GM21576 (cell line): ENCODE results near the gene AMPH.

Experiments used
- ATAC-seq: cut with Tn5 transposase; IDR thresholded peaks from one replicate; pipeline ENCODE4 v1.9.1; 2021; ENCODE audit warnings: mild to moderate bottlenecking, moderate library complexity; ENCODE audit not compliant: unreplicated experiment

Gene AMPH

GRCh38 chr7:38630720-38631673 lies at the start of gene AMPH:
TSS of gene AMPH (minus strand) at chr7:38631373. CDS start at chr7:38631351, 22 bp downstream.
- ATAC-seq = no peak

GRCh38 chr7:38679419-38679818 lies 48.2 kb upstream of the AMPH start:
- ATAC-seq = no peak

- ATAC-seq = no peak
Measured at GRCh38 chr7:38678698-38679054, 47.5 kb upstream of the AMPH start.

- no peak for ATAC-seq
Measured at GRCh38 chr7:38677981-38678697, 47.0 kb upstream of the AMPH start.

GRCh38 chr7:38675494-38676106 lies 44.4 kb upstream of the AMPH start:
- ATAC-seq = no peak

- ATAC-seq = no peak
Measured at GRCh38 chr7:38674513-38674912, 43.3 kb upstream of the AMPH start.

GRCh38 chr7:38673795-38674194 lies 42.6 kb upstream of the AMPH start:
- no peak for ATAC-seq

GRCh38 chr7:38671911-38672905 lies 41.0 kb upstream of the AMPH start:
- ATAC-seq = no peak

- ATAC-seq = no peak
Measured at GRCh38 chr7:38669965-38670520, 38.9 kb upstream of the AMPH start.

- ATAC-seq = no peak
Measured at GRCh38 chr7:38664972-38665371, 33.8 kb upstream of the AMPH start.

GRCh38 chr7:38660427-38661099 lies 29.4 kb upstream of the AMPH start:
- ATAC-seq = peak; percentile 88

- ATAC-seq = no peak
Measured at GRCh38 chr7:38659931-38660330, 28.8 kb upstream of the AMPH start.

GRCh38 chr7:38658921-38659320 lies 27.7 kb upstream of the AMPH start:
- no peak for ATAC-seq

- ATAC-seq = no peak
Measured at GRCh38 chr7:38656968-38657367, 25.8 kb upstream of the AMPH start.

- no peak for ATAC-seq
Measured at GRCh38 chr7:38655833-38656774, 24.9 kb upstream of the AMPH start.

- no peak for ATAC-seq
Measured at GRCh38 chr7:38637957-38638356, 6.8 kb upstream of the AMPH start.

GRCh38 chr7:38632411-38632810 lies 1.2 kb upstream of the AMPH start:
- no peak for ATAC-seq
